ENCODE data around the gene SLC5A9. TPM values are rescaled to one million over a fixed set of nuclear protein-coding genes. Genes with fewer than 3 reads are reported as not detected.

The SLC5A9 gene
- polyA plus RNA-seq, 1 experiment, result not detected

DNA sequence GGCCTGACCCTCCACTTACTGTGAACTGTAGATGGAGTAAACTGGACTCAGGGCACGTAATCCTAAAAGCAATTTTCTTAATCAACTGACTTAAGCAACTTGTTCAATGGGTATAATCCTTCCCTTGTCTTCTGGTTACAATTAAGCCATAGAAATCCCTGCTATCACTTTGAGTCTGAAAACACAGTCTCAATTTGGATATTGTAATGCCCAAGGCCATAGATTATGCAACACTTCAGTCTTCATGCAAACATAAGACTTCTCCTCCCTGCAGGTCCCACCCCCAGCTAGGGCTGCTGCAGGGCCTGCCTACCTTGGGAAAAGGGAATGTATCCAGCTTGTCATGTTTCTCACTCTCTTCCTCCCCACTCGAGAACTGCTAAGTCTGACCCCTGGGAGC lies 6.2 kb upstream of the SLC5A9 start:
- DNase-seq (ENCODE audit: low read depth), result no peak
- ChIA-PET CTCF (interaction anchor here (1.6 to 2.3 kb wide), 2 partner anchors 10 to 14 kb away, joined by 3 to 12 read pairs; no protein-coding TSS in a partner anchor), POLR2A (no interaction called here)
- TF ChIP-seq, protein P1, sequence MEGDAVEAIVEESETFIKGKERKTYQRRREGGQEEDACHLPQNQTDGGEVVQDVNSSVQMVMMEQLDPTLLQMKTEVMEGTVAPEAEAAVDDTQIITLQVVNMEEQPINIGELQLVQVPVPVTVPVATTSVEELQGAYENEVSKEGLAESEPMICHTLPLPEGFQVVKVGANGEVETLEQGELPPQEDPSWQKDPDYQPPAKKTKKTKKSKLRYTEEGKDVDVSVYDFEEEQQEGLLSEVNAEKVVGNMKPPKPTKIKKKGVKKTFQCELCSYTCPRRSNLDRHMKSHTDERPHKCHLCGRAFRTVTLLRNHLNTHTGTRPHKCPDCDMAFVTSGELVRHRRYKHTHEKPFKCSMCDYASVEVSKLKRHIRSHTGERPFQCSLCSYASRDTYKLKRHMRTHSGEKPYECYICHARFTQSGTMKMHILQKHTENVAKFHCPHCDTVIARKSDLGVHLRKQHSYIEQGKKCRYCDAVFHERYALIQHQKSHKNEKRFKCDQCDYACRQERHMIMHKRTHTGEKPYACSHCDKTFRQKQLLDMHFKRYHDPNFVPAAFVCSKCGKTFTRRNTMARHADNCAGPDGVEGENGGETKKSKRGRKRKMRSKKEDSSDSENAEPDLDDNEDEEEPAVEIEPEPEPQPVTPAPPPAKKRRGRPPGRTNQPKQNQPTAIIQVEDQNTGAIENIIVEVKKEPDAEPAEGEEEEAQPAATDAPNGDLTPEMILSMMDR (IDR thresholded peaks at IDR 0.05; ENCODE audit: insufficient read depth, low read depth, low read length), result no peak
- Histone ChIP-seq H3K36me3 (ENCODE audit: control insufficient read depth, insufficient read depth, low read length) (no peaks in the 10 kb centered on the region), H3K4me3 (ENCODE audit: low read depth, low read length) (no peak overlapping the region), H3K27me3 (ENCODE audit: control insufficient read depth, insufficient read depth, low read length) (no peaks in the 10 kb centered on the region)

DNA sequence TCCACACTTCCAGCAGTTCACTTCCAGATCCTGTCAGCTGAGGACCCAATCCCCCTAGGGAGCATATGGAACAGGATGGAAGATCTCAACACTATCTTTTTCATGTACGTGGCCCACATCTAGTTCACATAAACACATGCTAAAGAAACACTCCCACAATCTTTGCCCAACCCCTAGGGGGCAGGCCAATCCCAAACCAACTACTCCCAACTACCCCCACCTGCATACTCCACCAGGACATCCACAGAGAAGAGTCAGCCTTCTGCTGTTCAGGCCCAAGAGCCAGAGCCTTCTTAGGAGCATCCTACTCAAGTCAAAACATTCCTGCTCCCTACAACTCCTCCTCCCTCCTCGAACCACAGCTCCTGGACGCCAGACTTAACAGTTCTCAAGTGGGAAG lies 5.6 kb upstream of the SLC5A9 start:
- DNase-seq (ENCODE audit: low read depth), result no peak
- TF ChIP-seq, protein P1 (IDR thresholded peaks at IDR 0.05; ENCODE audit: insufficient read depth, low read depth, low read length), result no peak
- H3K4me3 ChIP-seq (ENCODE audit: low read depth, low read length), result no peak overlapping the region
- H3K36me3 ChIP-seq (ENCODE audit: control insufficient read depth, insufficient read depth, low read length), result no peaks in the 10 kb centered on the region
- CTCF ChIA-PET, result interaction anchor here (0.7 to 2.3 kb wide), 3 partner anchors 11 to 20 kb away, joined by 3 to 12 read pairs (median 3); no protein-coding TSS in a partner anchor
- H3K27me3 ChIP-seq (ENCODE audit: control insufficient read depth, insufficient read depth, low read length), result no peaks in the 10 kb centered on the region
- POLR2A ChIA-PET, result no interaction called here

DNA sequence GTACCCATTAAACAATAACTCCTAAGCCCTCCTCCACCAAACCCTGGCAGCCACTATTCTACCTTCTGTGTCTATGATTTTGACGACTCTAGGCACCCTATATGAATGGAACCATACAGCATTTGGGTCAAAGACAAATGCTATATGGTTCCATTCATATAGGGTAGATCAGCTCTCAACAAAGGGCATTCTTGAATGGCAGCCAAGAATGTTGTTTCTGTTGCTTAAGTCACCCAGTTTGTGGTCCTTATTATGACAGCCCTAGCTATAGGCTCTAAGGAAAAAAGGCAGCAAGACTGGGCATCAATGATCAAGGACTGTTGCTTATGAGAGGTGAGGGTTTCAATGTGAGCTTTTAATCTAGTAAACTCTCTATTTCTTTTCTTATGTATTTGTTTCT lies 4.7 kb upstream of the SLC5A9 start:
- POLR2A ChIA-PET, result no interaction called here
- TF ChIP-seq, protein P1 (IDR thresholded peaks at IDR 0.05; ENCODE audit: insufficient read depth, low read depth, low read length), result no peak

DNA sequence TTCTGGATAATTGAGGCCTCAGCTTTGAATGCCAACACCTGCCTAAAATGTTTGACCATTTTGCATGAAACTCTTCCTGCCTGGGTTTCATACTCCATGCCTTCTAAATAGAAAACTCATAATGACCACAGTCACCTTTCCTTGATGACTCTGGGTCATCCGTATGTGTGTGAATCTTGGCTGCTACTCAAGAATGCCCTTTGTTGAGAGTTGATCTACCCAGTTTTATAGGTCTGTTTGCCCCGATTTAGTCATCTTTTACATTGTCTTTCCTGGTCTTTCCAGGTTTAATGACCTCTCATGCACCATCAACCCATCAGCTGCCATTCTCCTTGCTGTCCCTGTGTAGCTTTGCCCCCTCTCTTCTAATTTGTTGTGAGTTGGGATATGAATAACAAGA lies 2.7 kb upstream of the SLC5A9 start:
- ChIA-PET CTCF (interaction anchor here (1.2 kb wide), 1 partner anchor 17 kb away, joined by 3 read pairs; no protein-coding TSS in a partner anchor), POLR2A (no interaction called here)
- H3K36me3 ChIP-seq (ENCODE audit: control insufficient read depth, insufficient read depth, low read length), result no peaks in the 10 kb centered on the region
- no peak overlapping the region for H3K4me3 ChIP-seq (ENCODE audit: low read depth, low read length)
- TF ChIP-seq, protein P1 (IDR thresholded peaks at IDR 0.05; ENCODE audit: insufficient read depth, low read depth, low read length), result no peak
- no peak for DNase-seq (ENCODE audit: low read depth)
- no peaks in the 10 kb centered on the region for H3K27me3 ChIP-seq (ENCODE audit: control insufficient read depth, insufficient read depth, low read length)

More for the DNA sequence above, 4.7 kb upstream of the SLC5A9 start:
- CTCF ChIA-PET, result interaction anchor here (0.7 kb wide), 1 partner anchor 10 kb away, joined by 3 read pairs; no protein-coding TSS in a partner anchor
- no peaks in the 10 kb centered on the region for H3K36me3 ChIP-seq (ENCODE audit: control insufficient read depth, insufficient read depth, low read length)
- DNase-seq (ENCODE audit: low read depth), result no peak
- H3K4me3 ChIP-seq (ENCODE audit: low read depth, low read length), result no peak overlapping the region
- no peaks in the 10 kb centered on the region for H3K27me3 ChIP-seq (ENCODE audit: control insufficient read depth, insufficient read depth, low read length)

DNA sequence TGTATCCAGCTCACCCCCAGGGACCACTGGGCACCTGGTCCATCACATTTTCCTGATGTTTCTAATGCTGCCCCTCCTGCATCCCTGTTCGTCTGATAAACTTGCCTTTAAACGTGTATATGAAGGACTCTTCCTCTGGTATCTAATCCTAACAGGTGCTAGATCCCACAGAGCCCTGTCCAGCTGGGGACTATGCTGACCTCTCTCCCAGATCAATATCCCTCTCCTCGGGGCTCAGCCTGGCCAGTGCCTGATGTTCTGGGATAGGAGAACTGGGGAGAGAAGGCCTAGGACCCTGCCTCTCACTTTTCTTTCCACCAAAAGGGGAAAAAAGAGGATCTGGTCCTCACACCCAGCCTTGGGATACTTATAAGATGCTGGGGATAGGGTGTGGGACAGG lies 1.4 kb upstream of the SLC5A9 start:
- CTCF ChIA-PET, result interaction anchor here (1.4 kb wide), 1 partner anchor 17 kb away, joined by 4 read pairs; no protein-coding TSS in a partner anchor
- H3K4me3 ChIP-seq (ENCODE audit: low read depth, low read length), result no peak overlapping the region
- TF ChIP-seq, protein P1 (IDR thresholded peaks at IDR 0.05; ENCODE audit: insufficient read depth, low read depth, low read length), result no peak
- no peak for DNase-seq (ENCODE audit: low read depth)
- POLR2A ChIA-PET, result no interaction called here
- no peaks in the 10 kb centered on the region for H3K36me3 ChIP-seq (ENCODE audit: control insufficient read depth, insufficient read depth, low read length)
- no peaks in the 10 kb centered on the region for H3K27me3 ChIP-seq (ENCODE audit: control insufficient read depth, insufficient read depth, low read length)
